ENCODE data around the gene ZNF500. TPM values are rescaled to one million over a fixed set of nuclear protein-coding genes. Genes with fewer than 3 reads are reported as not detected.

Gene ZNF500
- 20.4 and 32.7 TPM in 2 replicates for total RNA-seq
- polyA plus RNA-seq = 17.0 and 23.8 TPM in 2 replicates

DNA sequence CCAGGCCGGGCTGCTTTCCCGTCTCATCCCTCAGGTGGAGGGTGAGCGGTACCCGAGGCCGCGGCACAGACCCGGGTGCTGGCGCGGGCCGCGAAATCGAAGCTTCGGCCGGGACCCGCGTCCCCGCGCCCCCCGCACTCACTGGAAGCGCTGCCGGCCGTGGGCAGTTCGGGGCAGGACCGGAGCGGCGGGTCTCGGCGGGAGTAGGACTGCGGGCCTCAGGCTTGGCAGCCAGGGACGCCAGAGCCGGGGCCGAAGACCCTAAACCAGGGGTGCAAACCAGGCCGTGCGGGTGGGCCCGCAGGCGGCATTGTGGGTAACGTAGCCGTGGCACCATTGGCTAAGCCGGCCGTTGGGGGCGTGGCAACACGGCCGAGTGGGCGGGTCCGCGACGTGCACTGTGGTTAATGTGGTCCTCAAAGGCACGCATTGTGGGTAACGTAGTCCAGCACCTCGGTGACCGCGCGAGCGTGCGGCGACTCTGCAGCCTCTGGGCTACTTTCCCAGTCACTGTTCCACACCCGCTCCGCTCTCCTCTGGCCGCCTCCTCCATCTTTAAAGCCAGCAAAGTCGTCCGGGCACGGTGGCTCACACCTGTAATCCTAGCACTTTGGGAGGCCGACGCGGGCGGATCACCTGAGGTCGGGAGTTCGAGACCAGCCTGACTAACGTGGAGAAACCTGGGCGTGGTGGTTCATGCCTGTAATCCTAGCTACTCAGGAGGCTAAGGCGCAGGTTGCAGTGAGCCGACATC, at the start of gene ZNF500:
TSS of gene ZNF500 (minus strand) at position 288 of the 754 bp plus-strand sequence. CDS start 1,184 bp downstream, outside the sequence.
- Histone ChIP-seq H3K4me3 (peak within 1 kb of the TSS; percentile 83), H3K36me3 (peaks cover 16% of the 10 kb centered on the region), H3K27ac (peak within 1 kb of the TSS; percentile 74), H3K4me1 (ENCODE audit: low read depth) (peaks cover 4% of the 10 kb centered on the region), H3K27me3 (no peaks in the 10 kb centered on the region), H3K9me3 (ENCODE audit: low read depth) (no peaks in the 10 kb centered on the region)
- peak; percentile 97 to 98 for DNase-seq (ENCODE audit: low read depth in 1 of 2, low spot score in 1 of 2)
- TF ChIP-seq CTCF (IDR thresholded peaks at IDR 0.05; ENCODE audit: low read depth, low read length) = no peak

DNA sequence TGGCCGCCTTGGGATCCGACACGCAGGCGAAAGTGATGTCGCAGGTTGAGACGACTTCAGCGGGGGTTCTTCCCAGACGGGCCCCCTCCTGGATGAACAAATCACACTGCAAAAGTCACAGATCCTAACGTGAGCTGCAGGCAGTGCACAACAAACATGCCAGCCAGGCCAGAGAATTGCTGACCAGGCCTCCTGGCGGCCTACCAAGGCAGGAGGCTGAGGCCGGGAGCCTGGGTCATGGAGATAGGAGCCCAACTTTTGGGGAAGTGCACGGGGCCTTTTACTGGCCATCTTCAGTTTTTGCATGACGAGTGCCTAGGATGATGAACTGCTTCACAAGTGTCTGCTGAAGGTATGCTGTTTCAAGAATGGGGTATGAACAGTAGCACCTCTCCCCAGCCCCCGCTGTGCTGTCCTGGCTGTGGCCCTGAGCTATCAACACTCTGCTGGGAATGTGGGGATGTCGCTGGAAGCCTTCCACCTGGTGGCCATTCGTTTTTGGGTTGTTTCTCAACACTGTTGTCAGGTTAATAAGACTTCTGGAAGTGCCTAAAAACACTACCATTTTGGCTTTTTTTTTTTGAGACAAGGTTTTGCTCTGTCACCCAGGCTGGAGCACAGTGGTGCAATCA, 47.7 kb upstream of the ZNF500 start:
- Histone ChIP-seq H3K27ac (no peak overlapping the region), H3K27me3 (no peaks in the 10 kb centered on the region), H3K4me1 (ENCODE audit: low read depth) (no peaks in the 10 kb centered on the region), H3K9me3 (ENCODE audit: low read depth) (no peaks in the 10 kb centered on the region), H3K36me3 (peaks cover 50% of the 10 kb centered on the region), H3K4me3 (no peak overlapping the region)
- DNase-seq (ENCODE audit: low read depth in 1 of 2, low spot score in 1 of 2) = no peak
- peak; percentile 2 for TF ChIP-seq CTCF (IDR thresholded peaks at IDR 0.05; ENCODE audit: low read depth, low read length)

GRCh38 chr16:4814046-4814445, 47.1 kb upstream of the ZNF500 start:
- no peaks in the 10 kb centered on the region for H3K27me3 ChIP-seq
- H3K4me1 ChIP-seq (ENCODE audit: low read depth) = no peaks in the 10 kb centered on the region
- TF ChIP-seq CTCF (IDR thresholded peaks at IDR 0.05; ENCODE audit: low read depth, low read length) = no peak
- H3K36me3 ChIP-seq = peaks cover 47% of the 10 kb centered on the region
- no peak for DNase-seq (ENCODE audit: low read depth in 1 of 2, low spot score in 1 of 2)
- no peak overlapping the region for H3K27ac ChIP-seq
- H3K9me3 ChIP-seq (ENCODE audit: low read depth) = no peaks in the 10 kb centered on the region
- no peak overlapping the region for H3K4me3 ChIP-seq

- no peak for DNase-seq (ENCODE audit: low read depth in 1 of 2, low spot score in 1 of 2)
- no peak overlapping the region for H3K27ac ChIP-seq
- no peaks in the 10 kb centered on the region for H3K27me3 ChIP-seq
- no peak for TF ChIP-seq CTCF (IDR thresholded peaks at IDR 0.05; ENCODE audit: low read depth, low read length)
- no peak overlapping the region for H3K4me3 ChIP-seq
- no peaks in the 10 kb centered on the region for H3K4me1 ChIP-seq (ENCODE audit: low read depth)
- H3K36me3 ChIP-seq = peaks cover 47% of the 10 kb centered on the region
- H3K9me3 ChIP-seq (ENCODE audit: low read depth) = no peaks in the 10 kb centered on the region
Observed at GRCh38 chr16:4813251-4814003, 46.5 kb upstream of the ZNF500 start.

GRCh38 chr16:4811773-4812172, 44.8 kb upstream of the ZNF500 start:
- no peak for DNase-seq (ENCODE audit: low read depth in 1 of 2, low spot score in 1 of 2)
- H3K36me3 ChIP-seq = peaks cover 55% of the 10 kb centered on the region
- no peak overlapping the region for H3K4me3 ChIP-seq
- no peaks in the 10 kb centered on the region for H3K9me3 ChIP-seq (ENCODE audit: low read depth)
- H3K27me3 ChIP-seq = no peaks in the 10 kb centered on the region
- H3K27ac ChIP-seq = no peak overlapping the region
- no peak for TF ChIP-seq CTCF (IDR thresholded peaks at IDR 0.05; ENCODE audit: low read depth, low read length)
- H3K4me1 ChIP-seq (ENCODE audit: low read depth) = no peaks in the 10 kb centered on the region

Data from cardiac muscle cell (in vitro differentiated cells and primary cell).